Measurements from ENCODE around the gene DCD.

GRCh38 chr12:54653025-54653424 is 4.9 kb upstream of the DCD start:
- TF ChIP-seq, protein P1, sequence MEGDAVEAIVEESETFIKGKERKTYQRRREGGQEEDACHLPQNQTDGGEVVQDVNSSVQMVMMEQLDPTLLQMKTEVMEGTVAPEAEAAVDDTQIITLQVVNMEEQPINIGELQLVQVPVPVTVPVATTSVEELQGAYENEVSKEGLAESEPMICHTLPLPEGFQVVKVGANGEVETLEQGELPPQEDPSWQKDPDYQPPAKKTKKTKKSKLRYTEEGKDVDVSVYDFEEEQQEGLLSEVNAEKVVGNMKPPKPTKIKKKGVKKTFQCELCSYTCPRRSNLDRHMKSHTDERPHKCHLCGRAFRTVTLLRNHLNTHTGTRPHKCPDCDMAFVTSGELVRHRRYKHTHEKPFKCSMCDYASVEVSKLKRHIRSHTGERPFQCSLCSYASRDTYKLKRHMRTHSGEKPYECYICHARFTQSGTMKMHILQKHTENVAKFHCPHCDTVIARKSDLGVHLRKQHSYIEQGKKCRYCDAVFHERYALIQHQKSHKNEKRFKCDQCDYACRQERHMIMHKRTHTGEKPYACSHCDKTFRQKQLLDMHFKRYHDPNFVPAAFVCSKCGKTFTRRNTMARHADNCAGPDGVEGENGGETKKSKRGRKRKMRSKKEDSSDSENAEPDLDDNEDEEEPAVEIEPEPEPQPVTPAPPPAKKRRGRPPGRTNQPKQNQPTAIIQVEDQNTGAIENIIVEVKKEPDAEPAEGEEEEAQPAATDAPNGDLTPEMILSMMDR (IDR thresholded peaks at IDR 0.05; ENCODE audit: low read length): no peak
- TF ChIP-seq EZH2 (IDR thresholded peaks at IDR 0.05; ENCODE audit: borderline replicate concordance, low read length): no peak

Data from OCI-LY1 (cell line).